Astrocyte (in vitro differentiated cells and primary cell): ENCODE results near the gene ASF1B. TPM values are rescaled to one million over a fixed set of nuclear protein-coding genes. Genes with fewer than 3 reads are reported as not detected.

ENCODE experiments used
- DNase-seq: peaks from one replicate; pipeline ENCODE4 v3.0.0-alpha.2; 2010; ENCODE audit warnings: low read depth
- FAIRE-seq: peaks from 2 replicates; lab custom pipeline; 2011; peaks lifted over from hg19 to GRCh38; lab: Jason Lieb, UNC
- H2AFZ ChIP-seq: 2 replicates; pipeline ENCODE4 v1.6.0; 2012; ENCODE audit warnings: low read depth, low read length, inconsistent platforms
- H3K27ac ChIP-seq: 2 replicates; pipeline ENCODE4 v1.5.1; 2011; ENCODE audit warnings: low read depth, low read length, inconsistent platforms
- H3K27me3 ChIP-seq: 2 replicates; pipeline ENCODE4 v1.6.0; 2011; ENCODE audit warnings: low read length, inconsistent platforms; ENCODE audit not compliant: insufficient read depth
- H3K36me3 ChIP-seq: 2 replicates; pipeline ENCODE4 v1.5.1; 2011; ENCODE audit warnings: low read length, inconsistent platforms; ENCODE audit not compliant: insufficient read depth
- H3K4me1 ChIP-seq: 2 replicates; pipeline ENCODE4 v1.5.1; 2011; ENCODE audit warnings: low read length, inconsistent platforms; ENCODE audit not compliant: insufficient read depth
- H3K4me2 ChIP-seq: 2 replicates; pipeline ENCODE4 v1.6.0; 2012; ENCODE audit warnings: low read length, inconsistent platforms
- H3K4me3 ChIP-seq: 2 replicates; pipeline ENCODE4 v1.5.1; 2011; ENCODE audit warnings: low read depth, mild to moderate bottlenecking, low read length, inconsistent platforms; ENCODE audit not compliant: insufficient read depth
- H3K79me2 ChIP-seq: 2 replicates; pipeline ENCODE4 v1.6.0; 2012; ENCODE audit warnings: mild to moderate bottlenecking, low read length, inconsistent platforms; ENCODE audit not compliant: insufficient read depth
- H3K9ac ChIP-seq: 2 replicates; pipeline ENCODE4 v1.6.0; 2012; ENCODE audit warnings: mild to moderate bottlenecking, low read length, inconsistent platforms
- H3K9me3 ChIP-seq: 2 replicates; pipeline ENCODE4 v1.5.1; 2012; ENCODE audit warnings: low read depth, mild to moderate bottlenecking, low read length, inconsistent platforms; ENCODE audit not compliant: insufficient read depth
- H4K20me1 ChIP-seq: 2 replicates; pipeline ENCODE4 v1.6.0; 2012; ENCODE audit warnings: low read length, inconsistent platforms; ENCODE audit not compliant: insufficient read depth
- H3K27ac Mint-ChIP-seq: one replicate; pipeline ENCODE4 v1.8.0; 2021; ENCODE audit warnings: mild to moderate bottlenecking, mixed read lengths; ENCODE audit not compliant: unreplicated experiment
- H3K27me3 Mint-ChIP-seq: one replicate; pipeline ENCODE4 v1.8.0; 2021; ENCODE audit warnings: low read depth, mixed read lengths; ENCODE audit not compliant: unreplicated experiment
- H3K36me3 Mint-ChIP-seq: one replicate; pipeline ENCODE4 v1.8.0; 2021; ENCODE audit warnings: low read depth, mixed read lengths; ENCODE audit not compliant: unreplicated experiment
- H3K4me1 Mint-ChIP-seq: one replicate; pipeline ENCODE4 v1.8.0; 2021; ENCODE audit warnings: low read depth, mixed read lengths; ENCODE audit not compliant: unreplicated experiment
- H3K4me3 Mint-ChIP-seq: one replicate; pipeline ENCODE4 v1.8.0; 2021; ENCODE audit warnings: mild to moderate bottlenecking, moderate library complexity, mixed read lengths; ENCODE audit not compliant: unreplicated experiment
- H3K9me3 Mint-ChIP-seq: one replicate; pipeline ENCODE4 v1.8.0; 2021; ENCODE audit warnings: mild to moderate bottlenecking, mixed read lengths; ENCODE audit not compliant: unreplicated experiment
- EZH2 ChIP-seq: IDR thresholded peaks from 2 replicates; pipeline ENCODE4 v1.6.1; 2012; ENCODE audit warnings: mild to moderate bottlenecking, low read length, inconsistent platforms; ENCODE audit not compliant: insufficient read depth
- total RNA-seq: library from RNA; stranded (reverse); gene quantifications from 2 replicates; pipeline ENCODE4 v1.2.1, GENCODE V29; 2021
- TF ChIP-seq, protein P1 (sequence below): IDR thresholded peaks from 2 replicates; pipeline ENCODE4 v1.5.1; 2011; ENCODE audit warnings: low read depth, mild to moderate bottlenecking, inconsistent platforms, low read length, moderate library complexity; ENCODE audit not compliant: insufficient read depth

The ASF1B gene
- total RNA-seq, 1 donor from 2014 or later = 1.9 TPM

DNA sequence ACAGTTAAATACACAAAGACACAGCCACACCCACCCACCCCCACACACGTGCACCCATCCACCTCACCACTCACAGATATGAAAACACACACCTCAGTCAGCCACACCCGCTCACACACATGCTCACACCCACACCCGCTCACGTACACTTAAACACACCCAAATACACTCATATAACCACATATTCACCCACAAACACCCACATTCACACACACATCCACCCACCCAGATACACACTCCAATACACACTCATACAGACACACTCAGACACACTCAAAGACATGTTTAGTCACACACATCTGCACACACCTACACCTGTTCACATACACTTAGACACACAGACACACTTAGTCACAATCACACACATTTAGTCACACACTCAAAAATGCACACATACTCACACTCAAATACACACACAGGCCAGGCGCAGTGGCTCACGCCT, 39.0 kb upstream of the ASF1B start:
- Histone ChIP-seq H3K27me3 (no peaks in the 10 kb centered on the region), H3K79me2 (no peaks in the 10 kb centered on the region), H3K4me3 (no peak overlapping the region), H3K27ac (no peak overlapping the region), H3K4me1 (no peaks in the 10 kb centered on the region), H3K9me3 (no peaks in the 10 kb centered on the region), H3K4me2 (no peak overlapping the region), H4K20me1 (no peaks in the 10 kb centered on the region), H3K9ac (no peak overlapping the region), H2AFZ (no peak overlapping the region), H3K36me3 (no peaks in the 10 kb centered on the region)
- H3K27me3 Mint-ChIP-seq = no peaks in the 10 kb centered on the region
- H3K4me1 Mint-ChIP-seq = no peaks in the 10 kb centered on the region
- H3K9me3 Mint-ChIP-seq = no peaks in the 10 kb centered on the region
- FAIRE-seq (no peak), DNase-seq (no peak)
- TF ChIP-seq, protein P1, sequence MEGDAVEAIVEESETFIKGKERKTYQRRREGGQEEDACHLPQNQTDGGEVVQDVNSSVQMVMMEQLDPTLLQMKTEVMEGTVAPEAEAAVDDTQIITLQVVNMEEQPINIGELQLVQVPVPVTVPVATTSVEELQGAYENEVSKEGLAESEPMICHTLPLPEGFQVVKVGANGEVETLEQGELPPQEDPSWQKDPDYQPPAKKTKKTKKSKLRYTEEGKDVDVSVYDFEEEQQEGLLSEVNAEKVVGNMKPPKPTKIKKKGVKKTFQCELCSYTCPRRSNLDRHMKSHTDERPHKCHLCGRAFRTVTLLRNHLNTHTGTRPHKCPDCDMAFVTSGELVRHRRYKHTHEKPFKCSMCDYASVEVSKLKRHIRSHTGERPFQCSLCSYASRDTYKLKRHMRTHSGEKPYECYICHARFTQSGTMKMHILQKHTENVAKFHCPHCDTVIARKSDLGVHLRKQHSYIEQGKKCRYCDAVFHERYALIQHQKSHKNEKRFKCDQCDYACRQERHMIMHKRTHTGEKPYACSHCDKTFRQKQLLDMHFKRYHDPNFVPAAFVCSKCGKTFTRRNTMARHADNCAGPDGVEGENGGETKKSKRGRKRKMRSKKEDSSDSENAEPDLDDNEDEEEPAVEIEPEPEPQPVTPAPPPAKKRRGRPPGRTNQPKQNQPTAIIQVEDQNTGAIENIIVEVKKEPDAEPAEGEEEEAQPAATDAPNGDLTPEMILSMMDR = no peak
- H3K36me3 Mint-ChIP-seq = peaks cover 25% of the 10 kb centered on the region
- no peak overlapping the region for H3K27ac Mint-ChIP-seq
- H3K4me3 Mint-ChIP-seq = no peak overlapping the region

- no peaks in the 10 kb centered on the region for H3K27me3 Mint-ChIP-seq
- no peak overlapping the region for H3K27ac ChIP-seq
- H3K27me3 ChIP-seq = no peaks in the 10 kb centered on the region
- H3K79me2 ChIP-seq = no peaks in the 10 kb centered on the region
- H3K4me3 ChIP-seq = no peak overlapping the region
- no peak for DNase-seq
- H3K4me3 Mint-ChIP-seq = no peak overlapping the region
- H3K4me1 Mint-ChIP-seq = no peaks in the 10 kb centered on the region
- H3K9ac ChIP-seq = no peak overlapping the region
- no peak for FAIRE-seq
- H3K36me3 Mint-ChIP-seq = peaks cover 29% of the 10 kb centered on the region
- H3K9me3 ChIP-seq = no peaks in the 10 kb centered on the region
- H2AFZ ChIP-seq = no peak overlapping the region
- no peak overlapping the region for H3K4me2 ChIP-seq
- no peaks in the 10 kb centered on the region for H3K36me3 ChIP-seq
- H3K9me3 Mint-ChIP-seq = no peaks in the 10 kb centered on the region
- TF ChIP-seq EZH2 = no peak
- H3K4me1 ChIP-seq = no peaks in the 10 kb centered on the region
- H3K27ac Mint-ChIP-seq = no peak overlapping the region
- no peaks in the 10 kb centered on the region for H4K20me1 ChIP-seq
Measured at GRCh38 chr19:14174883-14175282, 38.5 kb upstream of the ASF1B start.

GRCh38 chr19:14168993-14169392, 32.6 kb upstream of the ASF1B start:
- Mint-ChIP-seq H3K4me3 (no peak overlapping the region), H3K9me3 (no peaks in the 10 kb centered on the region), H3K36me3 (peaks cover 22% of the 10 kb centered on the region), H3K4me1 (peaks cover 3% of the 10 kb centered on the region), H3K27ac (no peak overlapping the region), H3K27me3 (no peaks in the 10 kb centered on the region)
- FAIRE-seq = no peak
- Histone ChIP-seq H3K27ac (no peak overlapping the region), H3K9me3 (no peaks in the 10 kb centered on the region), H2AFZ (no peak overlapping the region), H3K9ac (no peak overlapping the region), H3K27me3 (no peaks in the 10 kb centered on the region), H3K4me1 (no peaks in the 10 kb centered on the region), H4K20me1 (no peaks in the 10 kb centered on the region), H3K36me3 (no peaks in the 10 kb centered on the region), H3K79me2 (no peaks in the 10 kb centered on the region), H3K4me2 (no peak overlapping the region), H3K4me3 (no peak overlapping the region)
- no peak for DNase-seq
- TF ChIP-seq, protein P1 = no peak
- TF ChIP-seq EZH2 = no peak
